HG02870 (cell line): ENCODE measurements around the gene GLT6D1.

Experiments
- ATAC-seq: cut with Tn5 transposase; IDR thresholded peaks from one replicate; pipeline ENCODE4 v1.9.1; 2021; ENCODE audit warnings: mild to moderate bottlenecking, moderate library complexity; ENCODE audit not compliant: unreplicated experiment

GLT6D1 gene

GRCh38 chr9:135609366-135609955 lies 29.9 kb downstream of the GLT6D1 start:
- ATAC-seq: no peak

GRCh38 chr9:135608999-135609317 lies 30.4 kb downstream of the GLT6D1 start:
- ATAC-seq: no peak

GRCh38 chr9:135608294-135608998 lies 30.9 kb downstream of the GLT6D1 start:
- no peak for ATAC-seq

- no peak for ATAC-seq
Observed at GRCh38 chr9:135607401-135608293, 31.7 kb downstream of the GLT6D1 start.

- no peak for ATAC-seq
Observed at GRCh38 chr9:135606885-135607259, 32.5 kb downstream of the GLT6D1 start.

GRCh38 chr9:135605238-135605781 lies 34.0 kb downstream of the GLT6D1 start:
- ATAC-seq: no peak

GRCh38 chr9:135604437-135605237 lies 34.7 kb downstream of the GLT6D1 start:
- no peak for ATAC-seq

GRCh38 chr9:135602789-135603481 lies 36.4 kb downstream of the GLT6D1 start:
- no peak for ATAC-seq

GRCh38 chr9:135601988-135602387 lies 37.4 kb downstream of the GLT6D1 start:
- no peak for ATAC-seq

GRCh38 chr9:135600296-135600817 lies 39.0 kb downstream of the GLT6D1 start:
- no peak for ATAC-seq

- ATAC-seq: no peak
Observed at GRCh38 chr9:135596211-135596610, 43.1 kb downstream of the GLT6D1 start.

GRCh38 chr9:135592625-135593024 lies 46.7 kb downstream of the GLT6D1 start:
- no peak for ATAC-seq

GRCh38 chr9:135592331-135592590 lies 47.1 kb downstream of the GLT6D1 start:
- no peak for ATAC-seq

- ATAC-seq: no peak
Observed at GRCh38 chr9:135591506-135592330, 47.6 kb downstream of the GLT6D1 start.

GRCh38 chr9:135590486-135591079 lies 48.8 kb downstream of the GLT6D1 start:
- ATAC-seq: no peak

- ATAC-seq: no peak
Observed at GRCh38 chr9:135589596-135590485, 49.5 kb downstream of the GLT6D1 start.

- ATAC-seq: no peak
Observed at GRCh38 chr9:135588886-135589595, 50.3 kb downstream of the GLT6D1 start.
